NCI-H2029 treated with DMSO at 0.1 percent for 48 hours (cell line): ENCODE measurements around the gene EML4.
"Not testable (repeated sequence)": the region's sequence is repeated elsewhere in the genome, so short reads cannot be mapped to it uniquely, and the experiment has no call there.

ENCODE experiments used
- DNase-seq: peaks from one replicate; lab custom pipeline; 2025; lab: John Stamatoyannopoulos, UW

Gene EML4

GRCh38 chr2:42172566-42172965 lies 3.4 kb downstream of the EML4 start:
- no peak for DNase-seq

DNA sequence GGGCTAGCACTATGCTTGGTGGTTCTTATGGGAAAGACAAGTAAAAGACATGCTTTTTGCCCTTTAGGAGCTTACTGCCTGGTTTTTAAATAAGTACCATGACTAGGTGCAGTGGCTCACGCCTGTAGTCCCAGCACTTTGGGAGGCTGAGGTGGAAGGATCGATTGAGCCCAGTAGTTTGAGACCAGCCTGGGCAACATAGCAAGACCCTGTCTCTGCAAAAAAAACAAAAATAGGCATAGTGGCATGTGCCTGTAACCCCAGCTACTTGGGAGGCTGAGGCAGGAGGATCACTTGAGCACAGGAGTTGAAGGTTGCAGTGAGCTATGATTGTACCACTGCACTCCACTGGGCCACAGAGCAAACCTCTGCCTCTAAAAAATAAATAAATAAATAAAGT lies 4.3 kb downstream of the EML4 start:
- not testable (repeated sequence) for DNase-seq

DNA sequence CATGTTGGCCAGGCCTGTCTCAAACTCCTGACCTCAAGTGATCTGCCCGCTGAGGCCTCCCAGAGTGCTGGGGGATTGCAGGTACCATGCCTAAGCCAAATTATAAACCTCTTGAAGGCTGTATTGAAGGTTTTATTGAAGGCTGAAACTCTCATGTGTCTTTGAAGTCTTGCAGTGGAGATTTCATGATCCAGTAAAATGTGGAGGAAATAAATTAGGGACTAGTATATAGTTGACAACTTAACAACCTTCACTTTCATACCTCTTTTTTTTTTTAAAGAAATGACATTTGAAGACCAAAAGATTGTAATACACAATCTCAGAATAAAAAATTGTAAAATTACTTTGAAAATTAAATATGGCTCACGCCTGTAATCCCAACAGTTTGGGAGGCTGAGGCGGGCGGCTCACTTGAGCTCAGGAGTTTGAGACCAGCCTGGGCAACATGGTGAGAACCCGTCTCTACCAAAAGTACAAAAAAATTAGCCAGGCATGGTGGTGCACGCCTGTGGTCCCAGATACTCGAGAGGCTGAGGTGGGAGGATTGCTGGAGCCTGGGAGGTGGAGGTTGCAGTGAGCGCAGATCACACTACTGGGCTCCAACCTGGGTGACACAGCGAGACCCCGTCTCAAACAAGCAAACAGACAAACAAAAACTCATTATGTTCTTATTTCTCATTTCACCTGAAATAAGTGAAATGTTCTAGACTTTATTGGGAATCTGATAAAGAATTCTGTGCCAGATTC lies 8.0 kb downstream of the EML4 start:
- DNase-seq: no peak

GRCh38 chr2:42178335-42178734 lies 9.2 kb downstream of the EML4 start:
- DNase-seq: no peak

DNA sequence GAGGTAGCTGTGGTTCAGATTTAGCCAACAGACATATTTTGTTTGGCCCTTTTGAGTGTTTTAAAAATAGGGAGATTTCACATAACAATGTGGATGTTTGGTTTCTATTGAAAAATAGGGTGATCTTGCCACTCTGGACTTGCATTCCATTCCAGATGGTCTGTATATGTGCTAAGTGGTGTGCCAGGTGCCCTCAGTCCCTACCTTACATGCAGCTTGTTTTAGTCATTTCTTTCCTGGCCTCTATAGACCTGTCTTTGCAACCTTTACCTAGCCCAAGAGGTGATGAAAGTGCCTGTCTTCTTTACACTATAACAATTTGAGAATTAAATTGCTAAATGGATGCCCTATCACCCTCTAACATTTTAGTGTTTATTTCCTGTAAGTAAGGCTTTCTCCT lies 11.1 kb downstream of the EML4 start:
- no peak for DNase-seq

GRCh38 chr2:42182654-42183308 lies 13.6 kb downstream of the EML4 start:
- DNase-seq: no peak

DNA sequence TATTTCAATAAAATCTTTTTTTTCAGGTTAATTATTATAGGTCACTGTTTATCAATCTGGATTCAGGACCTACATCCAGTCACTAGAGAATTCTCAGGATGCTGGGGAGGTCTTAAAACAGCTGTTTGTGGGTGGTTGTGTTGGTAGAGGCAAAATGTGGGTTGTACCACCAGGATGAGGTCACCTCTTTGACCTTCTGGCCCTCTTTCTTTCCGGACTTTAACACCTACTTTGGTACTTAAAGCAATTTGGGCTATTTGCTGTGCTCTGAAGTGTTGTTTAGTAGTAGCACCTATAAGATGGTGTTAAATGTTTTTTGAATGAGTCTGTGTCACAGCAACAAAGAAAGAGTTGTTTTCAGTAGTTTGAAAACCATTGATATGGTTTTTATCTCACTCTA lies 14.6 kb downstream of the EML4 start:
- no peak for DNase-seq

DNA sequence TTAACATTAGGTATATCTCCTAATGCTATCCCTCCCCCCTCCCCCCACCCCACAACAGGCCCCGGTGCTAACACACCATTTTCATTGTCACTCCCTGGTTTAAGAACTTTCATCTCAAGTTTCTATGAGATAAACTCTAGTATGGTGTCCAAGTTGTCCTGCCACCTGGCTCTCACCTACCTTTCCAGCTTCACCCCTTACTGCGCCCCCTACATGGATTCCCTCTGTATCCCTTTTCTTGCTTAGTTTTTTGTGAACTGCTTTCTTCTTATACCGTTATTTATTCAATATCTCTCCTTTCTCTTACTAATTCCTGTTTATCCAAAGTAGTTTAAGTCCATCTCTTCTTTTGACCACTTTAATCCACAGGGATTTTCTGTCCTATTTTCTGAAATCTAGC lies 15.2 kb downstream of the EML4 start:
- DNase-seq: no peak

GRCh38 chr2:42185220-42185921 lies 16.2 kb downstream of the EML4 start:
- no peak for DNase-seq

- no peak for DNase-seq
Measured at GRCh38 chr2:42186366-42186765, 17.2 kb downstream of the EML4 start.

DNA sequence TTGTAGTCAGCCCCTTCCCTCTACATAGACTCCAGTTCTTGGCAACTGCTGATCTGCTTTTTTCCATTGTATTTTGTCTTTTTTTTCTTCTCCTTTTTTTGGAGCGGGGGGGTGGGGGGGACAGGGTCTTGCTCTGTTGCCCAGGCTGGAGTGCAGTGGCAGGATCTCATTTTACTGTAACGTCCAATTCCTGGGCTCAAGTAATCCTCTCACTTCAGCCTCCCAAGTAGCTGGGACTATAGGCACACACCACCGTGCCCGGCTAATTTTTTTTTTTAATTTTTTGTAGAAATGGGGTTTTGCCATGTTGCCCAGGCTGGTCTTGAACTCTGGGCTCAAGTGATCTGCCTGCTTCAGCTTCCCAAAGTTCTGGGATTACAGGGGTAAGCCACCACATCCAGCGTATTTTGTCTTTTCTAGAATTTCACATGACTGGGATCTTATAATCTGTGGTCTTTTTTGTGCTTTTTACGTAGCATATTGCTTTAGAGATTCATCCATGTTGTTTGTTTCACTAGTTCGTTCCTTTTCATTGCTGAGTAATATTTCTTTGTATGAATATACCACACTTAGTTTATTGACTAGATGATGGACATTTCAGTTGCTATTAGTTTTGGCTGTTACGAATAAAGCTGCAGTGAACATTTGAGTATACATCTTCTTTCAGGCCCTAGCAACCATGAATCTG lies 17.9 kb downstream of the EML4 start:
- no peak for DNase-seq

DNA sequence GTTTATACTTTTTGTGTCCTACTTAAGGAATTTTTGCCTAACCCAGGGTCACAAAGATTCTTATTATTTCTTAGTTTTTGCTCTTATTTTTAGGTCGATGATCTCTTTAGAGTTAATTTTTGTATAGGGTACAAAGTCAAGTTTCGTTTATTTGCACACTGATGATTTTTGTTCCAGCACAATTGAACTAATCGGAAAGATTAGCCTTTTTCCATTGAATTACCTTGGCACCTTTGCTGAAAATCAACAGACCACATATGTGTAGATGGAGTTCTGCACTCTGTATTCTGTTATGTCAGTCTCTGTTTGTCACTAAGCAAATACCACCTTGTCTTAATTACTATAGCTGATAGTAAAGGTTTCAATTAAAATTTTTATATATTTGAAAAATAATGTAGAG lies 18.7 kb downstream of the EML4 start:
- DNase-seq: no peak

GRCh38 chr2:42189235-42189566 lies 20.0 kb downstream of the EML4 start:
- DNase-seq: no peak

DNA sequence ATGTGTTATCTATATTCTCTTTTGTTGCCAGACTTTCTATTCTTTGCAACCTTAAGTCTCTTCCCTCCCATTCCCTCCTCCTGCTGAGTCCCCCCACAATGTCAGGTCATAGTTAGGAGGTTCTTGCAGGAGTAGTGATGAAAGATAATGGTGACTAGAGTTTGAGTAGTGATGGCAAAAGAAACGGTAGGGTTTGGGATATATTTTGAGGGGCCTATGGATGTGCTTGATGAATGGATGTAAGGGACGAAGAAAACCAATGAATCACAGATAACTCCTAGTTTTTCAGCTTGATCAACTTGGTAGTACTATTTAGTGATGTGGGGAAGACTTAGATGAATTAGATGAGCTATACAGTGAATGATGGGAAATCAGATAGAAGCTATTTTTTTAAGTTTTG lies 21.0 kb downstream of the EML4 start:
- DNase-seq: no peak

GRCh38 chr2:42191285-42192009 lies 22.3 kb downstream of the EML4 start:
- no peak for DNase-seq

GRCh38 chr2:42192010-42192373 lies 22.8 kb downstream of the EML4 start:
- DNase-seq: no peak

DNA sequence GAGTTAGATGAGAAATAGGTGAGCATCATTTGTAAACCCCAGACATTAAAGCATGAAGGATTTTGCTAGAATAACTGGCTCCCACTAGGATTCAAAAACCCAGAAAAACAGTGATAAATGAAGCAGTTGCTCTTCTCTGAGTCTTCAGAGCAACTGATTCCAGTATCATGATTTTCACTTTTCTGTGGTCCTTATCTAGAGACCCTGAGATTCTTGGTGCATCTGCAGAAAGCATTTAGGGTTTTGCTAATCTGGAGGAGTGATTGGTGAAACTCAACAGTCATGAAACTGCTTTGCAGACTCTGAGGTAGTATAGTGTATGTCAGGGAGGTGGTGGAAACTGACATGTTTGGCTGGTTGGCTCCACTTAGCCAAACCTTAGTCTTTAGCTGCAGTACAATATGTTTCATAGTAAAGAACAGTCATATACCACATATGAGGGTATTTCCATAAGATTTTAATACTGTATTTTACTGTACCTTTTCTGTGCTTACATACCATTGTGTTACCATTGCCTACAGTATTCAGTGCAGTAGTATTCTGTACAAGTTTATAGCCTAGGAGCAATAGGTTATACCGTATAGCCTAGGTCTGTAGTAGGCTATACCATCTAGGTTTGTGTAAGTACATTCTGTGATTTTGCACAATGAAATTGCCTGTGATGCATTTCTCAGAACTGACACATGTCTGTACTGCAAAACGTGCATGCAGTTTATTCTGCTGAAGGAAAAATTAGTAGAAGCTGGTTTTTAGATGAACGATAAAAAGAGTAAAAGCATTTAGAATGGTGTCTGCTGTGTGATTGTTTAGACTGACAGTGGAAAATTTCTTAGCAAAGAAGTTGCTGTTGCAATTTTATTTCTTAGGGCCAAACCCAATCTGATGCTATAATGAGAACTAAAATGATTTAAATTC lies 23.8 kb downstream of the EML4 start:
- no peak for DNase-seq

DNA sequence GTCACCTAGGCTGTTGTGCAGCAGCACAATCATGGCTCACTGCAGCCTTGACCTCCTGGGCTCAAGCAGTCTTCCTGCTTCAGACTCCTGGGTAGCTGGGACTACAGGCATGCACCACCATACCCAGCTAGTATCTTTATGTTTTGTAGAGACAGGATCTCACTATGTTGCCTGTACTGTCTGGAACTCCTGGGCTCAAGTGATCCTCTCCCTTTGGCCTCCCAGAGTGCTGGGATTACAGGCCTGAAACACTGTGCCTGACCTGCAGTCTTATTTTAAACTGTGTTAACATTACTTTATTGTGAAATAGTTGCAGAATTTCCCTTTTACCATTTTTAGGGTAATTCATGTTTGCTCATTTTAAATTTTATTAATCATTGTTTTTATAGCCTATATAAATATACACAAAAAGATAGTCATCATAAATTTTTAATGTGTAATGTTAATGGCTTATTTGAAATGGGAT lies 24.6 kb downstream of the EML4 start:
- no peak for DNase-seq

- no peak for DNase-seq
Measured at GRCh38 chr2:42194428-42194827, 25.3 kb downstream of the EML4 start.

DNA sequence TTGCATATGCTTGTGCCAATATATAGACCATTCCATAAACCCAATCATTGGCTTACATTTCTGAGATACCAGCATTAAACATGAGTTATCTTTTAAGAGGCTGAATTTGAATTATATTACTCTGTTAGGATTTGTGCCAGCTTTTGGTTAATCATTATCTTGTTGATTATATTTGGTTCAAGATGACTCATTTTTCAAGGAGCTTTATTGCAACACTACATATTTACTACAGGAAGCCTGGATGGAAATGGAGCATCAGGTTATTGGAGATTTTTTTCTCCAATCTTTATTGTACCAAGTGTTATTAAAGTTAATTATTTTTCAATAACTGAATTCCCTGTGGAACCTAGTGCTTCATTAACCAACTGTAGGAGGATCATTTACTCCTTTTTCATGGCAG lies 26.4 kb downstream of the EML4 start:
- no peak for DNase-seq

DNA sequence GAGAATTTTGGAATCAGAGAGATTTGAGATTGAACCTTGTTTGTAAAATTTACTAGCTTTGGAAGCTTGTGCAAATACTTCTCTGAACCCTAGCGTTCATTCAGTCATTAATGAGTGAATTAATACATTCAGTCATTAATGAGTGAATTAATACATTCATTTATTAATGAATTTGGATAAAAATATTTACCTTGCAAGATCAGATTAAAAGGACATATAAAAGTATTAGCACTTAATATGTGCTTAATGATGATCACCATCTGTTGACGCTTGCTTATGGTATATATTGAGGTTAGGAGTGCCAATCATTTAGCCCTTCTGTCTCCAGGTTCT lies 26.9 kb downstream of the EML4 start:
- no peak for DNase-seq
